Activated T-helper 17 cell treated with anti-CD3 and anti-CD28 coated beads, Interleukin-2, amount 50 U/mL, for 72 hours (primary cell): Measurements from ENCODE around the gene GSK3A. TPM values are rescaled to one million over a fixed set of nuclear protein-coding genes. Genes with fewer than 3 reads are reported as not detected.

Source experiments
- ATAC-seq: fragments of 150-1000 bp; cut with Tn5 transposase; replicated peaks from 2 replicates; pipeline ENCODE4 v1.10.0; 2021; ENCODE audit warnings: mild to moderate bottlenecking, moderate library complexity
- H3K27ac Mint-ChIP-seq: one replicate; pipeline ENCODE4 v1.8.0; 2022; ENCODE audit warnings: mixed read lengths
- H3K27me3 Mint-ChIP-seq: one replicate; pipeline ENCODE4 v1.8.0; 2022; ENCODE audit warnings: mixed read lengths
- H3K36me3 Mint-ChIP-seq: one replicate; pipeline ENCODE4 v1.8.0; 2022; ENCODE audit warnings: low read depth, mild to moderate bottlenecking, mixed read lengths
- H3K4me1 Mint-ChIP-seq: one replicate; pipeline ENCODE4 v1.8.0; 2022; ENCODE audit warnings: mixed read lengths
- H3K4me3 Mint-ChIP-seq: one replicate; pipeline ENCODE4 v1.8.0; 2022; ENCODE audit warnings: mild to moderate bottlenecking, mixed read lengths
- H3K9me3 Mint-ChIP-seq: one replicate; pipeline ENCODE4 v1.8.0; 2022; ENCODE audit warnings: mixed read lengths
- total RNA-seq, 2 donors: library from RNA; stranded (reverse); gene quantifications; one replicate each; pipeline ENCODE4 v1.2.3, GENCODE V29; 2022

The GSK3A gene
- total RNA-seq, 2 donors from 2014 or later: 30.3 to 47.2 TPM

DNA sequence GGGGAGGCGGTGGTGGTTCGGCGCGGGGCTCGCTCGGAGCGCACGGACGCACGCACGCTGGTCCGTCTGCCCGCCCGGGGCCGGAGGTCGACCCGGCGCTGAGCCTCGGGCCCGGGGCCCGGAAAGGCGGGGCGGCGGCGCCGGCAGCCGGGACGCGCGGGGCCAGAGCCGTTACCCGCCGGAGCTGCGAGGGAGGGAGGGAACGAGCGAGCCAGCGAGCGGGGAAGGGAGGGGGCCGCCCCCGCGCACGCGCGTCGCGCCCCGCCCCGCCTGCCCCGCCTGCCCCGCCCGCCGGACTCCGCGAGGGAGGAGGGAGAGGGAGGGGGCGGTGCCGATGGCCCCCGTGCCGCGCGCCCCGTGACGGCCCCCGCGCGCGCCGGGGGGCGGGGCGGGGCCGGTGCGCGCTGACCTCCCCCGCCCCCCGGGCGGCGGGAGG, 41.7 kb upstream of the GSK3A start:
- Mint-ChIP-seq H3K4me1 (peaks cover 28% of the 10 kb centered on the region), H3K4me3 (no peak overlapping the region), H3K27ac (no peak overlapping the region), H3K36me3 (peaks cover 47% of the 10 kb centered on the region), H3K9me3 (no peaks in the 10 kb centered on the region), H3K27me3 (no peaks in the 10 kb centered on the region)
- ATAC-seq: peak; percentile 32

DNA sequence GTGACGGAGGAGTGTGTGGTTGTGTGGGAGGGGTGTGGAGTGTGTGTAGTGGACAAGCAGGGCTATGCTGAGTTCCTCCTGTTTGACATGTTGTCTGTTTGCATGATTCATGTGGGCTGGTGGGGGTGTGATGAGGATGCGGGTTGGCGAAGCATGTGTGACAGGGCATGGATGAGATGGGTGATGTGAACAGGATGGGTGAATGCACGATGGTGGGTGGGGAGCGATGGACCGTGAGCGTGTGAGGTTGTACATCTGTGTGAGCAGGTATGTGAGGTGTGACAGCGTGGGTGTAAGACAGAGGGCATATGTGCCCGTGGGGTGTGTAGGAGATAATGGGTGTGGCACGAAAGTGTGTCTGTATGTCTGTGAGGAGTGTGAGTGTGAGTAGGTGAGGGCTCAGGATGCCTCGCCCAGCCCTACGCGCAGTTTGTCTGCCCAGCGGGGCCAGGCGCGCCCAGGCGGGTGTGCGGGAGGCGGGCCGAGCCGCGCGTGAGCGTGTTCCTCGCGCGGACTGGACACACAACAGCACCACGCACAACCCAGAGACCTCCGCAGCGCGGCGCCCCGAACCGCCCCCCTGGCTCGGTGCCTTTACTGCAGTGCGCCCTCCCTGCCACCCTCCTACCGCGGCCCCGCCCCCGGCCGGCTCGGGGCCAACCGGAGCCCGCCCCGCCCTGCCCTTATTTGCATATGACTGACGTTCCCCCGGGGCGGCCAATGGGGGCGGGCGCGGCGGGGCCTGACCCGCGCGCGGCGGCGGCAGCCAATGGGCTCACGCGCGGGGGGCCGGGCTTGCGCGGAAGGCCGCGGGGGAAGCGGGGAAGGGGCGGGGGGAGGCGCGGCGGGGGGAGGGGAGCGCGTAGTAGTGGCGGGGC, 41.0 kb upstream of the GSK3A start:
- Mint-ChIP-seq H3K27ac (no peak overlapping the region), H3K4me1 (peaks cover 35% of the 10 kb centered on the region), H3K4me3 (no peak overlapping the region), H3K27me3 (no peaks in the 10 kb centered on the region), H3K36me3 (peaks cover 47% of the 10 kb centered on the region), H3K9me3 (no peaks in the 10 kb centered on the region)
- ATAC-seq: peak; percentile 73

DNA sequence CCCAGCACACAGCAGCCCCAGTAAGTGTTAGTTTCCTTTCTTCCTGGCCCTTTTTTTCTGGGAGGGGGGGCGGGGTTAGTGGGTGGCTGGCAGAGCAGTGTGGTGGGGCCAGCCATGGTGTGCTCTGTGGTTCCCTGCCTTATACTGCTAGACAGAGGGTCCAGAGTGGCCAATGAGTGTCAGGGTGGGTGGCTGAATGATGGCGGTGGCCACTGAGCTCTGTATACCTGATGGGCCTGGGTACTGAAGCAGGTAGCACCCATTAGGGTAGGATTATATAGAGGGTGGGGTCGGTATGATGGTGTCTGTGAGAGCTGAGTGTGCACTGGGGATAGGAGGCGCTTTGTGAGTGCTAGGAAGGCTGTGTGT, 40.4 kb upstream of the GSK3A start:
- ATAC-seq: no peak
- Mint-ChIP-seq H3K9me3 (no peaks in the 10 kb centered on the region), H3K4me1 (peaks cover 40% of the 10 kb centered on the region), H3K27ac (no peak overlapping the region), H3K27me3 (no peaks in the 10 kb centered on the region), H3K4me3 (no peak overlapping the region), H3K36me3 (peaks cover 43% of the 10 kb centered on the region)

DNA sequence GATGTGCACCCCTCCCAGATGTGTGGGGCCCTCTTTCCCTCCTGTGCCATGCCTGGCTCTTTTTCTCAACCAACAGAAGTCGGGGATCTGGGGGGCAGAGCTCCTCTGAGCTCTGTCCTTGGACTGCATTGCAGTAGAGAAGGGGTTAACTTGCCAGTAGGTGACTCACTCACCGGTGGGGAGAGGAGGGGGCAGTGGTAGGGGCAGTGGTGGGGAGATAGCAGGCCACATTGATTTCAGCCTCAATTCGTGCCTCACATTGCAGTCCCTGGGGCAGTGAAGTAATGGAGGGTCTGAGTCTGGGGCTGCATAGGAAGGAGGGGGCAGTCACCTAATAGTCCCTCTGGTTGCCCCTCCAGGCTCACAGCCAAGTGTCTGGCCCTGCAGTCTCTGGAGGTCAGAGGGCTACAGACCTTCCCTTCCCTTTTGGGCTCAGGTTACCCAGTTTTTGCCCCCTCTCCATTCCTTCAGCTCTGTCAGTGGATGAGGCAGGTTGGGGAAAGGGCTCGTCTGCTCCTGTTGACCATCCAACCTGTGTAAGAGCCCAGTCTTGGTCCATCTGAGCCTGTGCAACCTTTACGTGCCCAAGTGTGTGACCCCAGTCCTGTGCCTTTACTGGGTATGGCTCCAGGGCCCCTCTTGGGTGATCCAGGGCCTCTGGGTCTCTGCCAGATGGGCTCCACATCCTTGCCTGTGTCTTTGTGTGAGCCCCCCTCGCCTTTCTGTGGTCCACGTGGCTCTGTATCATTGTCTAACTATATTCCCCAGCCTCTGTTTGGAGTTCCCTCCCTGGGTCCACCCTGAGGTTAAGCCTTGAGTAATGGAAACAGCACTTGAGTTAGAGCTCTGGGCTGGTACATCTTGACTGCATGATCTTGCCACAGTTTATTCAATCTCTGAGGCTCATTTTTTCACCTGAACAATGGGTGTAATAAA, 39.7 kb upstream of the GSK3A start:
- Mint-ChIP-seq H3K36me3 (peaks cover 41% of the 10 kb centered on the region), H3K4me3 (no peak overlapping the region), H3K4me1 (peaks cover 40% of the 10 kb centered on the region), H3K27me3 (no peaks in the 10 kb centered on the region), H3K9me3 (no peaks in the 10 kb centered on the region), H3K27ac (no peak overlapping the region)
- ATAC-seq: no peak

DNA sequence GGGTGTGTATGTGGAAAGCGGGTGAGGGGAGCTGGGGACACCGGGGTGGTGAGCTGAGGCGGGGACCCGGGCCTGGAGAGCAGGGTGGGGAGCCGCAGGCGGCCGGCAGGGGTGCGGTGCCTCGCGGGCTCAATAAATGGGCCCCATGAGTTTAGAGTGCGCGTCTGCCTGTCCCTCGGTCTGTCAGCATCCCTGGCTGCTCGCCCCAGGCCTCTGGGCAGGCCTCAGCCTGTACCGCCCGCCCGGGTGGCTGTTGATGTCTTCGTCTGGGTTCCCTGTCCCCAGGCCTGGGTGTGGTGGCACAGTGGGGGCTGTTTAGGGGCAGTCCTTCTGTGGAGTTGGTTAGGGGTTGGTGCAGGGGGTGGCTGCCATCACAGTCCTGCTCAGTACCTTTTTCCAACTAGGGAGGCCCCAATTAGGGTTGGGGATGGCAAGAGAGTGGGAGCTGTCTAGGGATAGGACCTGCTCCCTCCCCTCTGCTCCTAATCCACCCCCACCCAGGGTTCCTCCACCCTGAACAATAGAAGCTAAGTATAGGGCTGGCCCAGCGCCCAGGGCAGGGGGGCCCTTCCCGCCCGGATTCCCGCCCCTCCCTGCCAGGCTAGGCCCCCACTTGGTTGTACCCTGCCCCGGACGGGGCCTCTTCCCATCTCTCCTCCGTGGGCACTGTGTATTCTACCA, 38.9 kb upstream of the GSK3A start:
- Mint-ChIP-seq H3K27ac (no peak overlapping the region), H3K9me3 (no peaks in the 10 kb centered on the region), H3K4me3 (no peak overlapping the region), H3K27me3 (no peaks in the 10 kb centered on the region), H3K36me3 (peaks cover 44% of the 10 kb centered on the region), H3K4me1 (peaks cover 41% of the 10 kb centered on the region)
- ATAC-seq: no peak

DNA sequence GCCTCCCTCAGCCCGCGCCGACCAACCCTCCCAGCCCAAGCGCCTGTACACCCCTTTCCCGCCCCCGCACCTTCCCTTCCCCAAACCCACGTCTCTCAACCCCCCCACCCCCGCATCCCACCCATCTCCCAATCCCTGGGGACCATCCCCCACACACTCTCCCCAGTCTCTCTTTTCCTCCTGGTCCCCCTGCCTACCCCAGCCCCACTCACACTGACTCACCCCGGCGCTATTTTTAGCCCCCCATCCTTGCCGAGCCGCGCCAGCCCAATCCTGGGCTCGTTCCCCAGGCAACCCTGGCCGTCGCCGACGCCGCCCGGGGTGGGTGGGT, 38.4 kb upstream of the GSK3A start:
- H3K27ac Mint-ChIP-seq: no peak overlapping the region
- H3K4me1 Mint-ChIP-seq: peaks cover 42% of the 10 kb centered on the region
- no peak for ATAC-seq
- H3K27me3 Mint-ChIP-seq: no peaks in the 10 kb centered on the region
- H3K4me3 Mint-ChIP-seq: no peak overlapping the region
- peaks cover 44% of the 10 kb centered on the region for H3K36me3 Mint-ChIP-seq
- H3K9me3 Mint-ChIP-seq: no peaks in the 10 kb centered on the region

DNA sequence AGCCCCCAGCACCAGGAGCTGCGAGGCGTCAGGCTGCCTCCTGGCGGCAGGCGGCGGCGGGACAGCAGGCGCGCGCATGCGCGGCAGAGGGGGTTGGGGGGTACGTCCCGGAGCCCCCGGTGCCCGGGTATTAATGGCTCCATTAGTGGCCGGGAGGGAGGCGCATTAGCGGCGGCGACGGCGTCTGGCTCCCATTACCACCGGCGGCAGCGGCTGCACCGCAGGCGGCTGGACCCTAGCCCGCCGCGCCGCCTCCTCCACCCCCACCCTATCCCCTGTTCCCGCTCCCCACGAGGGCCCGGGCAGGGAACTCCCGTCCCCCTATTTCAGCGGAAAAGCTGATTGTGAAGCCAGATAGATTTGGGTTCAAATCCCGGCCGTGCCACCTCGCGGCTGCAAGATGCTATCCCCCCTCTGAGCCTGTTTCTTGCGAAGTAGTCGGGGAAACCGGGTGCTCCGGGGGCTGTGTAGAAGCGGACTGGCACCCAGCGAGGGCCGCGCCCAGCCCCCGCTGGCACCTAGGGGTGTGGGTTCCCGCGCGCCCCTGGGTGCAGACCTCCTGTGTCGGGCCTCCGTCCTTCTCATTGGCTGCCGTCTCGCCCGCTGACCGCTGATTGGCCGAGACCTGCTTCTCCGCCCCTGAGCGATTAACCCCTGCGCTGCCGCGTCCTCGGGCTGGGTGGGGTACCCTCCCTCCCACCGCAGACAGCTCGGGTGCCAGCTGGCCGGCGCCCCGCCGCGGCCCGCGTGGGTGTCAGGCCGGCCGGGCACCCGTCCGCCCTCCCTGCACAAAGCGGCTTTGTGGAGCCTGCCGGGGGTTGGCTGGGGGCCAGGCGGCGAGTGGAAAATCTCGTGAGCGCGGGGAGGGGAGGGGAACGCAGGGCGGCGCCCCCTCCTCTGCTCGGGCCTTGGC, 37.8 kb upstream of the GSK3A start:
- Mint-ChIP-seq H3K27ac (peak overlapping the region; percentile 98), H3K4me1 (peaks cover 43% of the 10 kb centered on the region), H3K4me3 (no peak overlapping the region), H3K27me3 (no peaks in the 10 kb centered on the region), H3K9me3 (no peaks in the 10 kb centered on the region), H3K36me3 (peaks cover 44% of the 10 kb centered on the region)
- peak; percentile 36 for ATAC-seq

DNA sequence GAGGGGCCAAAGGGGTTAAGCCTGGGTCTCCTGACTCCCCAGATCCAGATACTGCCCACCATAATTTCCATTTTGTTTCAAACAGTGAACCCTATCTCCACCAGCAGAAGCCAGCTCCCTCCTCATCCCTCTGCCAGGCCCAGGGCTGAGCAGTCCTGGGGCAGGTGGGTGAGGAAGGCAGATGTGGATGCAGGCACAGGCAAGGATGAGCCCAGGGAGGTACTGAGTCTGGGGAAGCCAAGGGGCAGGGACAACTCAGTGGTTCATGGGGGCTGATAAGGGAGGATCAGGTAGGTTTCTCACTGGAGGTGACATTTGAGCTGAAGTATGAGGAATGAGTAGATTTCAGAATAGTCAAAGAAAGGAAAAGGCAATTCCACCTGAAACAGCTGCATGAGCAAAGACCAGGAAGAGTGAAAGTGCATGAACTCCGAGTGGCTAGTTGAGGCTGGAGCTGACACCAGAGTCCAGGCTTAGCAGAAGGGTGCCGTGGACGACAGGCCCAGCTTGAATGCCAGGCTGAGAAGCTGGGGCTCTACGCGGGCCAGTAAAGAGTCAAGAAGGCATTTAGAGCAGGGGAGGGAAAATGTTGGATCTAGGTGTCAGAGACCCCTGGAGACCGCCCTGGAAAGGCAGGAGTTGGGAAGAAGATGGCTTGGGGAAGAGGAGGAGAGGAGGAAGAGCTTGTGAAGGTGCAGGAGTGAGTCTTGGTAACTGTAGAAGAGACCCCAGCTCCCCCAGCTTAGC, 36.9 kb upstream of the GSK3A start:
- no peak overlapping the region for H3K4me3 Mint-ChIP-seq
- ATAC-seq: no peak
- no peaks in the 10 kb centered on the region for H3K27me3 Mint-ChIP-seq
- no peaks in the 10 kb centered on the region for H3K9me3 Mint-ChIP-seq
- H3K27ac Mint-ChIP-seq: peak overlapping the region; percentile 98
- H3K36me3 Mint-ChIP-seq: peaks cover 46% of the 10 kb centered on the region
- peaks cover 45% of the 10 kb centered on the region for H3K4me1 Mint-ChIP-seq

DNA sequence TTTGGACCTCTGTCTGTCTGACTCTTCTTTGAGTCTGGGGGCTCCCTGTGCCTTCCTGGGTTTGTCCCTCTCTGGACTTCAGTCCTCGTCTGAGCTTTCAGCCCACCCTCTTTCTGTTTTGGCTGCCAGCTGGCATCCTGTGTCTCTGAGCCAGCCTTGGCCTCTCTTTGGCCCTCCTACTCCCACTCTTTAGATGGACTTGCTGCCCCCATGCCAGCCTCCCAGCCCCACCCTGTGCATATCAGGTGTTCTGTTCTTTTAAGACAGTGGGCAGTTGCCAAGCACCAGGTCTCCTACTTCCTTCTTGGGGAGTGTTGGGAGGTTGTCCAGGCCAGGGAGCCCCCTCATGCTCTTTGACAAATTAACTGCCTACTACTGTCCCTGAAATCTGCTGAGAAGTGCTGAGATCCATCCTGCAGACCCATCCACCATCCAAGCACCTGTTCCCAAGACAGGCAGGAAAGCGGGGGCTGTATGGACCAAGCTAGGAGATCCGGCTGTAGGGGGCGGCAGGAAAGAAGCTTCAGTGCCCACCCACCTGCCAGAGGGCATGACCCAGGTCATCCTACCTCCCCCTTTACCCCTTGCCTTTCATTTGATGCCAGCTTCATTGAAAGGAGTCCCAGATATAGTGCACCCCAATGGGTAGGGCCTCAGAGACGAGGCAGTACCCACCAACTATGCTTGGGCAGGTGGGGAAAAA, 36.2 kb upstream of the GSK3A start:
- no peak for ATAC-seq
- Mint-ChIP-seq H3K4me1 (peaks cover 45% of the 10 kb centered on the region), H3K4me3 (no peak overlapping the region), H3K9me3 (no peaks in the 10 kb centered on the region), H3K27ac (peak overlapping the region; percentile 98), H3K36me3 (peaks cover 53% of the 10 kb centered on the region), H3K27me3 (no peaks in the 10 kb centered on the region)

DNA sequence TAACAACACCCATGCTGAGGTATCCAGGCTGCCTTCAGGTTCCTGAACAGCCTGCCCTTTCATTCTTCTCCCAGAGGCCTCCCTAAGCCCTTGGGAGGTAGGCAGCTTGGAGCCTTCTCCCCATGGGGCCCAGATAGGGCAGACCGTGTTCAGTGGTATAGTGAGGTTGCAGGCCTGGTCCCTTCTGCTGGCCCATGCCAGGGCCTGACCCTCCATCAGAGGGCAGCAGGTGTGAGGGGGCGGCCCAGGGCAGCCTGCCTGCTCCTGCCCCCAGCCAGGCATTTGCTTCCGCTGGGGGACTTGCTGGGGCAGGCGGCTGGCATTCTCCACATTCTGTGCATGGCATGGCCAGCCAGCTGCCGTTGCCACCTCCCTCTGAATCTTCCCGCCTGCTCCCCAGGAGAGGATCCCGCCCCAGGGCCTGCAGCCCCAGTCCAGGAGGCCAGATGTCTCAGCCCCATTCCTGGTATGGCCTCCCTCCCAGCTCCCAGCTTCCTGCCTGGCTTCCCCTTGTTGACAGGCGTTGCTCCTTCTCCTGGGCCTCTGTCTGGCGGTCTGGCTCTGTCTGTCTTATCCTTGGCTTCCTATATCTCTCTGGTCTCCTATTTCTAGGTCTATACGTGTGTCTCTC, 35.5 kb upstream of the GSK3A start:
- ATAC-seq: no peak
- H3K4me3 Mint-ChIP-seq: no peak overlapping the region
- peaks cover 60% of the 10 kb centered on the region for H3K36me3 Mint-ChIP-seq
- no peaks in the 10 kb centered on the region for H3K9me3 Mint-ChIP-seq
- no peaks in the 10 kb centered on the region for H3K27me3 Mint-ChIP-seq
- peaks cover 45% of the 10 kb centered on the region for H3K4me1 Mint-ChIP-seq
- H3K27ac Mint-ChIP-seq: peak overlapping the region; percentile 98

DNA sequence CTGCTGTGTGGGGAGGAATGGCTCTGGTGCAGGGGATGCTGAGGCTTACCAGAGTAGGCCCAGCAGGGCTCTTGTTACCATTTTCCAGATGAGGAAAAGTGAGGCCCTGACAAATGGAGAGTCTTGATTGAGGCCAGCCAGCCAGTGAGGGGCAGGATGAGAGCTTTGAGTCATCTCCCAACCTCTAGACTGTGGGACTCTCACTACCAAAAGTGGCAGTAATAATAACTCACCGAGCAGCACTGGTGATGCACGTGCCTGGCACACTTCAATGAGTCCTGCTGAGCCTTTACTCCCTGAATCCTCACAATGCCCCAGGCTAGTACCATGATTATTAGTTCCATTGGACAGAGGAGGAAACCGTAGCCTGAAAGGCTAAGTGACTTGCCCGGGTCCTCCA, 34.4 kb upstream of the GSK3A start:
- peak; percentile 75 for ATAC-seq
- Mint-ChIP-seq H3K4me3 (no peak overlapping the region), H3K27me3 (no peaks in the 10 kb centered on the region), H3K27ac (peak overlapping the region; percentile 46), H3K9me3 (no peaks in the 10 kb centered on the region), H3K4me1 (peaks cover 39% of the 10 kb centered on the region), H3K36me3 (peaks cover 65% of the 10 kb centered on the region)

DNA sequence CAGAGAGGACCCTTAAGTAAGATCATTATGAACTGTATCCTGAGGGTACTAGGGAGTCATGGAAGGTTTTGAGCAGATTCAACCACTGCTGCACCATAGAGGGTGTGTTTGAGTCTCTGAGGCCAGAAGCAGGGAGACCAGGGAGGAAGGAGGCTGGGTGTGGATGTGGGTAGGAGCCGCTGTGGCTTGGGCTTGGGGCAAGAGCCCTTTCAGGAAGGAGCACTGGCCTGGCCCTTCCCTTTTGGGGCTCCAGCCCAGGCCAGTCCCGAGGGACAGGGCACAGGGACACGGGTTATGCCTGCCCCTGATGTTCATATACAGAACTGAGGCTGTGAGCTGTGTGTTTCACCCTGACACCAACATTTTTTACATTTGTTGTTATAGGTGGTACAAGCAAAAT, 33.9 kb upstream of the GSK3A start:
- ATAC-seq: no peak
- no peak overlapping the region for H3K4me3 Mint-ChIP-seq
- H3K27ac Mint-ChIP-seq: peak overlapping the region; percentile 46
- H3K27me3 Mint-ChIP-seq: no peaks in the 10 kb centered on the region
- peaks cover 39% of the 10 kb centered on the region for H3K4me1 Mint-ChIP-seq
- peaks cover 65% of the 10 kb centered on the region for H3K36me3 Mint-ChIP-seq
- H3K9me3 Mint-ChIP-seq: no peaks in the 10 kb centered on the region
